ENCODE data around the gene TINCR.

The TINCR gene

DNA sequence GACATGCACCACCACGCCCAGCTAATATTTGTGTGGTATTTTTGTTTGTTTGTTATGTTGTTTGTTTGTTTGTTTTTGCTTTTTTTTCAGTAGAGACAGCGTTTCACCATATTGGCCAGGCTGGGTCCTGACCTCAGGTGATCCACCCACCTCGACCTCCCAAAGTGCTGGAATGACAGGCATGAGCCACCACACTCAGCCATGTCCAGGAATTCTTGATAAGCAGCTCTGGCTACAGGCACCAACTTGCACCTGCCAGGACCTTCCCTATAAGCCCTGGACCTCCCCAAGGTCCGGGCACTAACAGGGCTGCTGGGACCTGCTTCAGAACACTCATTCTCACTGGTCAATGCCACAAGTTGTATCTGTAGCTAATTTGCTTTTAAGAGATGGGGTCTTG is 48.7 kb downstream of the TINCR start:
- peaks cover 32% of the 10 kb centered on the region for H3K27me3 Mint-ChIP-seq
- H3K27ac Mint-ChIP-seq, result no peak overlapping the region
- no peak overlapping the region for H3K4me3 Mint-ChIP-seq

DNA sequence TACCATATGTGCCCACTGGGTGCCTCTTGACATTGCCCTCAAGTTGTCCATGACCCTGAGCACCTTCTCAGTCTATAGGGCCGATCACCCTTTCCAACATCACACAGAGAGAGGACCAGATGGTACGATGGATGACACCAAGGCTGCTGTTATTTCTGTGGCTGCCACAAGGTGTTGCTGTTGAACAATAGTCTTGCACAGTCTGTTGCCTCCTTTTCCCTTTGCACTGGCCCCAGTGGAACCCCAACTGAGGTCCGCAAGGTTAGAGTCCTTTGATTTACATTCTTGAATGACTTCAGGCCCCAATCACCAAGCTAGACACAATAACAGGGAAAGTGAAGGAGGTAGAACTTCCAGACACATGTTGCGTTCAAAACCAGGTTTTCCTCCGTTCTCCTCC is 52.0 kb downstream of the TINCR start:
- Mint-ChIP-seq H3K4me3 (no peak overlapping the region), H3K4me1 (no peaks in the 10 kb centered on the region), H3K27me3 (peaks cover 19% of the 10 kb centered on the region), H3K27ac (no peak overlapping the region), H3K9me3 (peaks cover 25 to 31% of the 10 kb centered on the region in 2 donors)
- DNase-seq (no peak), ATAC-seq (no peak)

More for the DNA sequence above, 48.7 kb downstream of the TINCR start:
- no peaks in the 10 kb centered on the region for H3K4me1 Mint-ChIP-seq
- ATAC-seq (no peak), DNase-seq (no peak)
- peaks cover 25 to 31% of the 10 kb centered on the region in 2 donors for H3K9me3 Mint-ChIP-seq

DNA sequence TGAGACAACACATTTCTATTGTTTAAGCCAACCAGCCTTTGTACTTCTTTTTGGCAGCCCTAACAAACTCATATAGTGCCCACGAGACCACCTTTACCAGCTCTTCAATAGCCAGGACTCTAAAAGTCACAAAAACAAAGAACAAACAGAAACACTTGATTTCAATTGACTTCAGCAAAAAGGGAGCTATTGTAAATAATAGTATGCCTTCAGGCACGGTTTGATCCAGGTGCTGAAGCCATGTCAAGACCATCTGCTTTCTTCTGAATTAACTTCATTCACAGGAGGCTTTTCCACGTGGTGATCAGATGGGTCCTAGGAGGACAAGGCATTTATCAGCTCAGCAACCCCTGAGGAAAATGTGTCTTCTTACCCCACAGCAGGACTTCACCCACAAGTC is 53.8 kb downstream of the TINCR start:
- Mint-ChIP-seq H3K27me3 (peaks cover 19% of the 10 kb centered on the region), H3K9me3 (peaks cover 21 to 31% of the 10 kb centered on the region in 2 donors), H3K4me1 (no peaks in the 10 kb centered on the region), H3K27ac (no peak overlapping the region), H3K4me3 (no peak overlapping the region)
- no peak for ATAC-seq
- DNase-seq, result no peak

DNA sequence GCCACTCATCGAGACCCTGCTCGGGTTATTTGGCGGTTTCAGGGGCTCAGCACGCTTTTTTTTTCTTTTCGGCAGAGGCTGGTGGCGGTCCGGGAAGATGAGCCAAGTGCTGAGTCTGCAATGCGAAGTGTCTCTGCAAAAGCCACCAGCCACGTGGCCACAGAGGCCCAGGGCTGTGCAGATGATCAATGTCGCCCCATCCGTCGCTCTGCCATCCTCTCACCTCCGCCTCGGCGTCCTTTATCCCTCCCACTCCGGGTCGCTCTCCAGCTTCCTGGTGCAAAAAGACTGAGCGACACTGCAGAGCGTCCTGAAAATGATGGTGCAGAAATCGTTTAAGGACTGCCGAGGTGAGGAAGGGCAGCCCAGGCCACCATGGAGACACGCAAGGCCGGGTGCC is 55.0 kb downstream of the TINCR start:
- Mint-ChIP-seq H3K4me1 (no peaks in the 10 kb centered on the region), H3K4me3 (no peak overlapping the region), H3K27me3 (peaks cover 10% of the 10 kb centered on the region), H3K9me3 (peaks cover 18 to 22% of the 10 kb centered on the region in 2 donors), H3K27ac (no peak overlapping the region)
- ATAC-seq (no peak), DNase-seq (no peak)

Measured in stimulated activated naive CD8-positive, alpha-beta T cell treated with anti-CD3 and anti-CD28 coated beads, Interleukin-15, amount 100 ng/mL, for 72 hours (primary cell).